ENCODE results near the gene PSMC6.

The PSMC6 gene

DNA sequence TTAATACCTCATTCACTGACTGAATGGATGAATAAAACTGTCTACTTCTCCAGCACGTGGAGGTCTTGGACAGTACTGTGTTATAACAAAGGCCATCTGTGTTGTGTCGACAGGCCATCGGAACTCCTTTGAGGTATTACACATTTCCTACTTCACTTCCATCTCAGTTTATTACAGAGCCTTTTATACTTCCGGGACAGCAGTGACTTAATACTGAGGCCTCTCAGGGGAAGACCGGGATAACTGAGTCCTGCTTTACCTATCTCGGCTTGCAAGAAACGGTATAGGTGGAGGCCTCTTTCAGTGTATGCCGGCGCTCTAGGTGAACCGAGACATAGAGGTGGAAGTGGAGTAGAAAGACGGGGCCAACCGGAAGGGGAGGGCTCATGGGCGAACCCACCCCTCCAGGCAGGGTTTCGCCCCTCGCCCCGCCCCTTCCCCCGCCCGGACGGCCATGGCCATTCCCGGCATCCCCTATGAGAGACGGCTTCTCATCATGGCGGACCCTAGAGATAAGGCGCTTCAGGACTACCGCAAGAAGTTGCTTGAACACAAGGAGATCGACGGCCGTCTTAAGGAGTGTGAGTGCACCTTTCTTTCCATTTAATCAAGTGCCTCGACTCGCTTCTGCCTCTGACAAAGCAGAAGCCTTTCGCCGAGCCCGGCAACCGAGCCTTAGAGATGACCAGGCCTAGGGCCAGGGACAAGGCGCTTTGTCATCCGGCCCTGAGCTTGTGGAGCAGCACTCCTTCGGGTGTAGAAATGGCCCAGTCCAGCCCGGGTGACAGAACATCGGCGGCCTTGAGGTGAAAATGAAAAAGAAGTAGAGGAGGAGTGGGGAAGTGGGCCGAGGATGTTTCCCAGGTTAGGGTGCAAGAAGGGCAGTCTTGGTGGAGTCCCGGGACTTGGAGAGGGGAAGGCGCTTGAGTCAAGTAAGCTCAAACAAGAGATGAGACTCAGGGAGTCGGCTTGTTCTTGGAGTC, at the start of gene PSMC6:
Gene PSMC6, plus strand, starts transcription at position 477 of the 983 bp plus-strand sequence. Its CDS starts 20 bp downstream, at position 497.
- DNase-seq, result peak; percentile 88

DNA sequence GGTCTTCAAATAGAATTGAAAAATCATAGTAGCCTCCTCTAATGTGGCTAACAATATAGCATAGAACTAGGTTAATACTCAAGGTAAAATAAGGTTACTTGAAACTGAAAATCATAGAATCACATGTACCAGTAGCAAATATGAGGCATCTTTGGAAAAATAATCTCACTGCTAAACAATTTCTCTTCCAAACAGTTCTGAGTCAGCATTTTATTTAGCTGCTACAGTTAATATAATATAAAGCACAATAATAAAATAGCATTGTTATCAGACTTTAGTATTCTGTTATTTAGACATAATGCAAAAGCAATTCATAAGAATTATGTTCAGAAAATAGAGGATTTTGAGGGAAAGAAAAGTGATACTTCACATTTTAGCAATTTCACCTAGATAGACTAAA, 46.7 kb upstream of the PSMC6 start:
- no peak for DNase-seq

DNA sequence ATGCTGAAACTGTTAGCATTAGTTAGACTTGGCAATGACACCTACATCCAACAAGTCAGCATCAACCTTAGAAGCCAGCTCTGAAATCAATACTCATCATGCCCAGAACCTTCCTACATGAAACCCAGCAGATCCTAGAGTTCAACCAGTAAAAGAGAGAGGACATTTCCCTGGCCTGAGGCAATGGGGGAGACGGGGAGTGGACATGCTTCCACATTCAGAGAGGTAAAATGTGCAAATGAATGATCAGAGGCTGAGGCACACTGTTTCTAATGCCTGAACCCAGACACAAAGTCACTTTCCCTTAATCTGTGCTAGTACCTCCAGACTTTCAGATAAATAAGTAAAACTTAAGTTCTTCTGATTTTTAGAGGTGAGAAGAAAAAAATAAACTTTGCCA, 46.2 kb upstream of the PSMC6 start:
- no peak for DNase-seq

DNA sequence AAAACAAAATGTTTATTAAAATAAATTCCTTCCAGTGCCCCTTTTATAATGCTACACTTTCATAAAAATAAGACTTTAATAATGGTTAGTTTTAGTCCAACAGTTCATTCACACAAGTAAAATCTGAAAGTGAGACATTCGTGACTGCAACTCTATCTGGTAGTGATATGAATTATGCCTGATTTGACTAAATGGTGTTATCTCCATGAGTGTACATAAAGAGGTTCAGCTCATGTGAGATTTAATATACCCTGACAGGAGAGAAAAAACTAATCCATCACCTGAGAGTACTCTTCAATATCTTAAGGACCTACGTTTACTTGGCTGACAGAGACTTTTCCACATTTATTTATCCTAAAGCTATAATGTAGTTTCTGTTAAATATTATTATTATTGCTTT, 45.7 kb upstream of the PSMC6 start:
- DNase-seq, result no peak

DNA sequence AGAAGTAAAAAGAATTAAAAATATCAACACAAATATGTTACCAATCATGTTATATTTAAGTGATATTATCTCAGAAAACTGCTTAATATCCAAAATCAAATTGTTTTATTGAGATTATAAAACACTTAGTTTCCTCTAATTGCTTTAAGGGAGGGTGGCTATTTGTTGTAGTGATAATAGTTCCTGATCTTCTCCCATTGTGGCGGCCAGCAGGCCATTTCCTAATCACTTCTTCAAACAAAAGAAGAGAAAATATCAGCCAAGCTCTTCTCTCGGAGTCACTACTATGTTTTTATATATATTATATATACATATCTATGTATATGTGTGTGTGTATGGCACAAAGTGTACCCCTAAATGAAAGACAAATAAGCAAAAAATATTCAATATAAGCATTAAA, 43.1 kb upstream of the PSMC6 start:
- no peak for DNase-seq

DNA sequence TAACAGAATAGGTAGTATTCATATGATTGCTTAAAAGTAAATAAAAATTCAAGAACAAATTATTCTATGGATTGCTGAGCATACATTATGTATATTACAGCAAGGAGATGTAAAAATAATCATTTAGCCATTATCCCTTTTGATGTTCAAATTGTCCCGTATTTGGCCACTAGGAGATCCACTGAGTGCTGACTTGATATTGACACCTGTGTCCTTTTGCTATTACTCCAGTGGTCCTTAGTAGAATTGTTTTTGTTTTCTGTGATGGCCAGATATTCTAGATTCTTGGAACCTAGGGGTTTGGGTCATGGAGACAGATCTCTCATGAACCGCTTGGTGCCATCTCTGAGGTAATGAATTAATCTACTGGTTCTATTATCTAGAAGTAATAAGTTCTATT, 28.4 kb upstream of the PSMC6 start:
- DNase-seq, result no peak

DNA sequence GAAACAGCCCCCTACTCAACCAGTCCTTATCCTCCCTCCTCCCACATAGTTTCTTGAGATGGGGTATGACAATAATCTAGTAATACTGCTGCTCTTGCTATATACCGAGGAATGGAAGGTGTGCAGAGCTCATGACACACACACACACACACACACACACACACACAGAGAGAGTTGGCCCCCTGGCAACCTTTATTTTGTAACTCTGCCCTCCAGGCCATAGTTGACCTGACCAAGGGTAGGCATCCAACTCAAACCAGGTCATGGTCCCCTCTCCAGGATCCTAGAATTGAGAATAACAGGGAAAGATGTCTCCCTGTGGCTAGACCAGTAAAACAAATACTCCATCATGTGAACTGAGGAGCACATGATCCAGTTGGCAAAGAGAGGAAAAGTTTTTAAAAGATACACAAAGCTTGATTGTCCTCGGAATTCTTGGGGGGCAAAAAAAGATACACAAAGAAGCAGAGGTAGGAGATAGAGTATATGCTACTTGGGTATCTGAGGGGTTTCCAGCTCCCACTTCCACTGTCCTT, 22.9 kb upstream of the PSMC6 start:
- no peak for DNase-seq

DNA sequence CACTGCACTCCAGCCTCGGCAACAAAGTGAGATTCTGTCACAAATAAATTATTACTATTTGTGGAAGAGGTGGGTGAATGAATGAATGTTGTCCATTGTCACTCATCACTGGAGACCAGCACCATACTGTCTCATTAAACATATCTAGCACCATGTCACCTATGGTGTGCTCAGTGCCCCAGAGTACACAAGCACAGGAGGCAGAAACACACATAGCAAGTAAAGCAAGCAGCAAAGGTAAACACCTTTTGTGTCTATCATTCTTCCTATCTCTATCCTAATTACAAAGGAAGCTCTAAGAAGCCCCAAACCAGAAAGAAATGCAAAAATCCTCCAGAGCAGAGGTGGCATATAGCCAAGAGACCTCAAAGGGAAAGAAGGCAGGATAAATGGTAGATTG, 20.8 kb upstream of the PSMC6 start:
- DNase-seq, result no peak

DNA sequence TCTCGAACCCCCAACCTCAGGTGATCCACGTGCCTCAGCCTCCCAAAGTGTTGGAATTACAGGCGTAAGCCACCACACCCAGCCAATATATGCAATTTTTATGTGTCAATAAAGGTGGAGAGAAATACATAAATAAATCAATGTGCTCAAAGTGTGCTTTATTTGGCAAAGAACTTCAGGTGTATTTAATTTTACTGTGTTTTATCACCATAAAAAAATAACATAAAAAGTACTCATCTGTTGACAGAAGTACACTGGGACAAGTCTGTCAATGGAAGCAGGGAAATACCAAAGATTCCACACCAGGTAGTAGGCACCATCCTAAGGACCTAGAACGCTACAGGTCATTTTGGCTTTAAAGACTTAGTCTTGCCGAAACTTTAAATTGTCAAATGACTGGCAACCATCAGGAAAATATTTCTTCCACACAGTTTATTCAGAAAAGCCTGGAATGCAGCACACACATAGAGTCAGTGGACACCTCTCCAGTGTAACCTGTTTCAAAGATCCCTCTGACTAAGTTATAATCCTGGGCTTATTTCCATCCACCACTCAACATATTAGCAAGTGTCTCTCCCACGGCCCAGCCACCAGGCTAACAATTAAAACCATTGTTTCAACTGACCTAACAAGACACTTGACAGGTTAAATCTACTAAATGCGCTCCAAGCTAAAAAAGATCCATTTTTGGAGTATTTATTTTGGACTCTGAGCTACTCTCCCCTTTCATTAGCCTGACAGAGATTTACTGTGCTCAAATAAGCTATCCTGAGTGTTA, 15.8 kb upstream of the PSMC6 start:
- no peak for DNase-seq

DNA sequence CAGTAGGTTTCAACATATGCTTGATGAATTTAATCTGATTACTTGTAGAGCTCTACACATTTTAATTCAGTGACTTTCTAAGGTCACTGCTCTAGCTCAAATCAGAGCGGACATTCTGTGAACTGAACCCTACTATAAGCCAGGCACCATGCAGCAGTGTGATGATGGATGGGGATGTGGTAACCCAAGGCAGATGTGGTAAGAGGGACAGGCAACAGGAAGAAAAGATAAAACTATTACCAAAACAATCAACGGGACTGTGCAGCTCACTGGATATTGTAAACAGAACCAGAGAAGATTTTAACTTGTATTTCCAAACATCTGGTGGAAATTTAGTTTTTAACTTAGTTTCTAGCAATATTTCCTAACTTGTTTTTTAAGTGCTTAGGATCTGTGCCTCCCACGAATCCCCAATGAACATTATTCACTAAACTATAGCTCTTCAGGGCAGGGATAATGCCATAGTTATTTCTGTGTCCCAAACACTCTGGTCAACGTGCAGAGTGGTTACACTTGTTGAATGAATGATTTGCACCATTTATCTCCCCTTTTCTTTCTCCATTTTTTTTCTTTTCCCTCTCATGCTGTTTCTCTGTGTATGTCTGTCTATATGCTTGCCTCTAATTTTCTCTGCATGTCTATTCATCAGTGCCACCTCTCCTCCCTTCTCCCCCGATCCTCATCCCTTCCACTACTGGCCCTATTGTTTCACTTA, 14.6 kb upstream of the PSMC6 start:
- peak; percentile 13 for DNase-seq

DNA sequence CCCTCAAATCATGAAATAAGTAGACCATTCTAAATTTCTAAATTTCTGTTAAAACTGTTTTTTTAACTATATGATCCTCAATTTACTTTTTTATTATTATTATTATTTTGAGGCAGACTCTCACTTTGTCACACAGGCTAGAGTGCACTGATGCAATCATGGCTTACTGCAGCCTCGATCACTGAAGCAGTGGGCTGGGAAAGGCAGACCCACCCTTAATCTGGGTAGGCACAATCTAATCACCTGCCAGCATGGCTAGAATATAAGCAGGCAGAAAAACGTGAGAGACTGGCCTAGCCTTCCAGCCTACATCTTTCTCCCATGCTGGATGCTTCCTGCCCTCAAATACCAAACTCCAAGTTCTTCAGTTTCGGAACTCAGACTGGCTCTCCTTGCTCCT, 14.0 kb upstream of the PSMC6 start:
- no peak for DNase-seq

DNA sequence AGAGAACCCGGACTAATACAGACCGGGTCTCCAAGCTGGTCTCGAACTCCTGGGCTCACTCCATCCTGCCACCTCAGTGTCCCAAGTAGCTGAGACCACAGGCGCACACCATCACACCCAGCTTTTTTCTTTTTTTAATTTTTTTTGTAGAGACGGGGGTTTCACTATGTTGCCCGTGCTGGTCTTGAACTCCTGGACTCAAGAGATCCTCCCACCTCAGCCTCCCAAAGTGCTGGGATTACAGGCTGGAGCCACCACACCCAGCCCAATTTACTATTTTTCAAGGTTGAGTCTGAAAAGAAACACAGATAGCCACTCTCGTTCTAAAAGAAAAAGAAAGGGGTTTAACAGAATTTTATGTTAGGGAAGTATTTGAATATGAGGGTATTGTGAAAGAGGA, 13.5 kb upstream of the PSMC6 start:
- no peak for DNase-seq

DNA sequence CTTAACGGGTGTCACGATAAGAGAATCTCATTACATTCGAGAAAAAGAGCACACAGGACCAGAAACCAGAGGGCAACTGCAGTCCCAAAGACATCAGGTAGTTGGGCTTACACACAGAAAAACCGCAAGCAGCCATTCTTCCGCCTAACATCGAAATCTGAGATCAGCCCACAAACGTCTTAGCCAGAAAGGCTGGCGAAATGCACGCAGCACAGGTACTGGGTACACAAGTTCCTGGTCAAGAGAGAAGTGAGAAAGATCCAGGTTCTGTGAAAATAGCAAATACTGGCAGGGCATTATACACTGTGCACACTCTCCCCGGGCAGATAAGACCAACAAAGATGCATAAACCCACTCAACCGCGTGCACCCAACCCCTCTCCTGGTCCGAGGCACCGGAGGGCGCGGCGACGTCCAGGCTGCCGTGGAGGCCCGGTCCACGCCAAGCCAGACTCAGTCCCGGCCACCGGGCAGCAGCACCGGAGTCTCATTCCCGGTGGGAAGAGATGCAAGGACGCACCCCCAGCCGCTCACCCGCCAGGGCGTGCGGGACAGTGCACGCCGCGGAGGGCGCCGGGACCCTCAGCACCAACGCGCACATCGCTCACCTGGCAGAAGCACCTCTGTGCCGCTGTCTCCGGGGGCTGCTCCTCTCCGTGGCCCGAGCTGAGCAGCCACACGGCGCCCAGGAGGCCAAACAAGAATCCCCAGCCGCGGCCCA, 12.1 kb upstream of the PSMC6 start:
- peak; percentile 24 for DNase-seq

DNA sequence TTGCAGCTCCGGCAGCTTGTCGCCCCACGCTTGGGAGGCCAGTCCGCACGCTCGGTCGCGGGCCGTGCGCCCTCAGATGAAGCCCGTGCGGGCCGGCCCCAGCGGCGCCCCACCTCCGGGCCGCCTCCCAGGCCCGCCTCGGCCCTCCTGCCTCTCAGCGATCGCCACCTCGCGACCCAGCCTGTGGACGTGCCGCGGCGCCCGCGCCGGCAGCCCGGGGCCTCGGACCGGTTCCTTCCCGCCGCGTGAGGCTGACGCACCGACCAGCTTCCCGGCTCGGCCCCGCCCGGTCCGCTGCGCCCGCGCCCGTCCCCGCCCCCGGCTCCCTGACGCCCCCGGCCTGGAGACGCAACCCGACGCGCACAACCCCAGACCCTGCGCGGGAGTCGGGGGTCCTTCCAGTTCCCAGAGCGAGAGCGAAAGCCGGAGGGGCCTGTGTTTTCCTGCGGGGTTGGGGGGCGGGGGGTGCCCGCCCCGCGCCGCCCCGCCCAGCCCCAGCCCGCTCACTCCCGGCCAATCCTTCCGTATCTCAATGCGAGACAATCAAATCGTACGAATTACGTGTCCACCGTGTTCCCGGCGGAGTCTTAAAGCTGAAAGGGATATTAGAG, 11.4 kb upstream of the PSMC6 start, which contains the start of gene ERO1A:
Gene ERO1A, minus strand, starts transcription at position 78 of the 611 bp plus-strand sequence. Its CDS starts 77 bp downstream, at position 1.
- peak; percentile 59 for DNase-seq

DNA sequence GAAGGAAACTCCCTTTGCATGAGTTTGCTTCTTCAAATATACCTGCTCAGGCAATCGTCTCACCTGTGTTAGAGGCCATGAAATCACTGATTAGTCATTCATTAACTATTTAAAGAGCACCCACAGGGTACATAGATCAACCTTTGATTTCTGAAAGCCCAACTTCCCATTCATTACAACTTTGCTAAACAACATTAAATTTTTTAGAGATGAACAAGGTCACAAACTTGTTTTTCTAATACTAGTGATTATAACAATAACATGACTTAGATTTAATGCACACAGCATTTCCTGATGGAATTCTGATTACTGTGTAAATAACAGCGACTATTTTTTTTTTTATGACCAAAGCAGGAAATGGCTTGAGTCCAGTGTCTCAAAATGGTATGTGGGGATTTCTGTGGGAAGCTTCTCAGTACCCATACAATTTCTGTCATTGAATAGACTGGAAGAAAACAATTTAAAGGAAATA, 6.3 kb upstream of the PSMC6 start:
- no peak for DNase-seq

DNA sequence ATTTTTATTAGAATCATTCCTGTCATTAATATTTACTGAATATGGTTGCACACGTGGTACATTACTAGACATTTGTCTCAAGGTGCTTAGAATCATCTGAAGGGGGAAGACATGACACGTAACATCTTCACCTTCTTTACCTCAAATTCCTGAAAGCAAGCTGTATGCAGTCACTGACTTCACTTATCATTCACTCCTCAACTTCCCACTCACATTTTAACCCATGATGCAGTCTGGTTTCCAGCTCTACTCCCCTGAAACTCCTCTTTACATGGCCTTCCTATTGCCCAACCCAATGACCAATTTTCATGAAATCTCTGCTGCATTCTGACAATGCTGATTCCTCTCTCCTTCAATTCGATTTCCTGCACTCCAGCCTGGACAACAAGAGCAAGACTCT, 5.8 kb upstream of the PSMC6 start:
- DNase-seq, result no peak

DNA sequence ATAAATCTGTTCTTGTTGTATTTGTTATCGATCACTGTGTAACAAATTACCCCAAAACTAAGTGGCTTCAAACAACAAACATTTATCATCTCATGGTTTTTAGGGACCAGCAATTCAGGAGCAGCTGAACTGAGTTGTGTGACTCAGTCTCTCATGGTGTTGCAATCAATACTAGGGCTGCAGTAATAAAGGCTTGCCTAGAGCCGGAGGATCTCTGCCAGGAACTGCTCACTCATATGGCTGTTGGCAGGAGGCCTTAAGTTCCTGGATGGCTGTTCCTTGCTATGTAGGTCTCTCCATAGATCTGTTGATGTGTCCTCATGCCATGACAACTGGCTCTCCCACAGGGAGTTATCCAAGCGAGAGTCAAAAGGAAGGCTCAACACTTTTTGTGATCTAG, 3.8 kb upstream of the PSMC6 start:
- no peak for DNase-seq

DNA sequence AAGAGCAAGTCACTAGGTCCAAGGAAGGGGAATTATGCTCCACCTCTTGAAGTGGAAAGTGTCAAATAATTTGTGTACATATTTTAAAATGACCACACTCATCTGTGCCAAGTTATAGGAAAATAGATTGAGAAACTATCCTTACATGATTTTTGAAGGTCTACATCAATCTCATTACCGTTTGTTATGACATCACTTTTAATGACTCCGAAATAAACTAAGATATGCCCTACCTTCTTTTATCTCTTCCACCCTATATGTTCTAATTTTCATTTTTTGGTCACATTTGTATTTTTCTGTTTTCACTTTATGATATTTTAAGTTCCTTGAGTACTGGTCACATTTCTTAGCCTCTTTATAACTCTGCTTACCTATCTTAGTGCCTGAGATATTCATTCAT, 3.3 kb upstream of the PSMC6 start:
- DNase-seq, result no peak

DNA sequence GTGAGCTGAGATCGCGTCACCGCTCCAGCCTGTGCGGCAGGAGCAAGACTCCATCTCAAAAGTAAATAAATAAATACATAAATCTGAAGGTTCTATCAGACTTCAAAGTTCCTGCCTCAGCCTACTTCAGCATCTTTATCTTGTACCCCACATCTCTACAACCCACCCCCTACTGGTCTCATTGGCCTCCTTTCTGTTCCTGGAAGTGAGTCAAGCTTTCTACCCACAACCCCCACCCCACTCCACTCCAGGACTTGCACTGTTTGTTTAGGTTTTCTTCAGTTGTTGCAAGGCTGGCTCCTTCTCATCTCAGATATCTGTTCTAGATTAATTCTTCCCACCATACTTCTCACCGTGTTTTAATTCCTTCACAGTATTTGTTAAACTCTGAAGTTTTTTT, 714 bp upstream of the PSMC6 start:
- DNase-seq, result peak; percentile 29

DNA sequence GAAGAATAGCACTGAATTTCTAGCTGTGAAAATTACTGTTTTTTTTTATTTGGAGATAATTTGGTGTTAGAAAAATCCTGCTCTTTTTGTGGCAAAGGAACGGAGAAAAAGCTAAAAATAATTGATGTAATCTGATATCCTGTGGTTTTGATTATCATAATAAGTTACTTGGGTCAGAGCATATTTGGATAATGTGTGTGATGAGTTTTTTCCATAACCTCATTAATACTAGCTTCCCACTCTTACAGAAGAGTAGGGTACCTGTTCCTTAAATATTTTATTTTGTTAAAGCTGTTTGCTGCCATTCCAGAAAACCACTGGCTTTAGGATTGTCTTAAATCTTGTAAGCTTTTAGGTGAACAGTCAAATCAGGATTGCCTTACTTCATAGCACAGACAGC, 4.7 kb downstream of the PSMC6 start:
- DNase-seq, result no peak

DNA sequence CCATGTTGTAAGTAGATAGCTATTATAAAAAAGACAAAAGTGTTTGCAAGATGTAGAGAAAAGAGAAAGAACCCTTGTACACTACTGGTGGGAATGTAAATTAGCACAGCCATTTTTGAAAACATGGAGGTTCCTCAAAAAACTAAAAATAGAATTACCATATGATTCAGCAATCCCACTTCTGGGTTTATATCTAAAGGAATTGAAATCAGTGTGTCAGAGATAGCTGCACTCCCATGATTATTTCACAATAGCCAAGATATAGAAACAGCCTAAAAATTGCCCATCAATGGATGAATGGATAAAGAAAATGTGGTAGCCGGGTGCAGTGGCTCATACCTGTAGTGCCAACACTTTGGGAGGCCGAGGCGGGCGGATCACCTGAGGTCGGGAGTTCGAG, 9.2 kb downstream of the PSMC6 start:
- no peak for DNase-seq
